Activated B cell treated with CpG ODN at 0.5 μM for 24 hours (primary cell): ENCODE measurements around the gene ARHGEF38. TPM values are rescaled to one million over a fixed set of nuclear protein-coding genes. Genes with fewer than 3 reads are reported as not detected.

Source experiments
- ATAC-seq: fragments of 200-7000 bp; cut with Tn5 transposase; one replicate; pipeline ENCODE4 v1.10.0; 2021; ENCODE audit warnings: low read depth, mild to moderate bottlenecking, moderate library complexity
- CTCF ChIA-PET: fragments of 350-600 bp; sonication (Branson Sonifier 250); formaldehyde crosslinking; loops from one replicate; lab custom pipeline; 2021; ENCODE audit warnings: antibody characterized with exemption; lab: Charles Lee
- POLR2A ChIA-PET: fragments of 350-600 bp; sonication (Branson Sonifier 250); formaldehyde crosslinking; loops from one replicate; lab custom pipeline; 2021; ENCODE audit warnings: antibody characterized with exemption; lab: Charles Lee
- DNase-seq: peaks from one replicate; pipeline ENCODE4 v3.0.0; 2022
- H3K27ac Mint-ChIP-seq: one replicate; pipeline ENCODE4 v1.8.0; 2020; ENCODE audit warnings: mixed read lengths
- H3K27me3 Mint-ChIP-seq: one replicate; pipeline ENCODE4 v1.8.0; 2021; ENCODE audit warnings: mixed read lengths
- H3K36me3 Mint-ChIP-seq: one replicate; pipeline ENCODE4 v1.8.0; 2021; ENCODE audit warnings: low read depth, mixed read lengths
- H3K4me1 Mint-ChIP-seq: one replicate; pipeline ENCODE4 v1.8.0; 2021; ENCODE audit warnings: mixed read lengths
- H3K4me3 Mint-ChIP-seq: one replicate; pipeline ENCODE4 v1.8.0; 2020; ENCODE audit warnings: mild to moderate bottlenecking, mixed read lengths
- H3K9me3 Mint-ChIP-seq: one replicate; pipeline ENCODE4 v1.8.0; 2020; ENCODE audit warnings: mixed read lengths
- intact Hi-C: fragments of 100-400 bp; cut with micrococcal nuclease; formaldehyde crosslinking; loops from one replicate; pipeline ENCODE4 v1.15.1; 2024
- total RNA-seq: library from RNA; stranded (reverse); gene quantifications from 2 replicates; pipeline ENCODE4 v1.2.3, GENCODE V29; 2022
- TF ChIP-seq, protein P1 (sequence below): fragments of 200-600 bp; IDR thresholded peaks from one replicate; pipeline ENCODE4 v1.8.0; 2022; ENCODE audit warnings: antibody characterized with exemption, mild to moderate bottlenecking

The ARHGEF38 gene
- total RNA-seq, 1 donor from 2014 or later = not detected

- CTCF ChIA-PET = interaction anchor here (0.7 kb wide), 1 partner anchor 151 kb away, joined by 3 read pairs; the partner anchor contains the start of gene PPA2
- no peak for DNase-seq
- intact Hi-C loops = no loop called here
- Mint-ChIP-seq H3K4me3 (no peak overlapping the region), H3K27me3 (peaks cover 3% of the 10 kb centered on the region), H3K36me3 (no peaks in the 10 kb centered on the region), H3K9me3 (no peaks in the 10 kb centered on the region), H3K27ac (no peak overlapping the region), H3K4me1 (no peaks in the 10 kb centered on the region)
- ATAC-seq = no peak
- POLR2A ChIA-PET = no interaction called here
- TF ChIP-seq, protein P1, sequence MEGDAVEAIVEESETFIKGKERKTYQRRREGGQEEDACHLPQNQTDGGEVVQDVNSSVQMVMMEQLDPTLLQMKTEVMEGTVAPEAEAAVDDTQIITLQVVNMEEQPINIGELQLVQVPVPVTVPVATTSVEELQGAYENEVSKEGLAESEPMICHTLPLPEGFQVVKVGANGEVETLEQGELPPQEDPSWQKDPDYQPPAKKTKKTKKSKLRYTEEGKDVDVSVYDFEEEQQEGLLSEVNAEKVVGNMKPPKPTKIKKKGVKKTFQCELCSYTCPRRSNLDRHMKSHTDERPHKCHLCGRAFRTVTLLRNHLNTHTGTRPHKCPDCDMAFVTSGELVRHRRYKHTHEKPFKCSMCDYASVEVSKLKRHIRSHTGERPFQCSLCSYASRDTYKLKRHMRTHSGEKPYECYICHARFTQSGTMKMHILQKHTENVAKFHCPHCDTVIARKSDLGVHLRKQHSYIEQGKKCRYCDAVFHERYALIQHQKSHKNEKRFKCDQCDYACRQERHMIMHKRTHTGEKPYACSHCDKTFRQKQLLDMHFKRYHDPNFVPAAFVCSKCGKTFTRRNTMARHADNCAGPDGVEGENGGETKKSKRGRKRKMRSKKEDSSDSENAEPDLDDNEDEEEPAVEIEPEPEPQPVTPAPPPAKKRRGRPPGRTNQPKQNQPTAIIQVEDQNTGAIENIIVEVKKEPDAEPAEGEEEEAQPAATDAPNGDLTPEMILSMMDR = no peak
These were observed 72.8 kb downstream of the ARHGEF38 start for GRCh38 chr4:105625214-105625613.

GRCh38 chr4:105626846-105627245, 74.4 kb downstream of the ARHGEF38 start:
- Mint-ChIP-seq H3K4me3 (no peak overlapping the region), H3K9me3 (no peaks in the 10 kb centered on the region), H3K27me3 (peaks cover 1% of the 10 kb centered on the region), H3K4me1 (no peaks in the 10 kb centered on the region), H3K36me3 (no peaks in the 10 kb centered on the region), H3K27ac (no peak overlapping the region)
- TF ChIP-seq, protein P1 = no peak
- ChIA-PET CTCF (no interaction called here), POLR2A (no interaction called here)
- DNase-seq = no peak
- intact Hi-C loops = no loop called here
- no peak for ATAC-seq

- peaks cover 1% of the 10 kb centered on the region for H3K27me3 Mint-ChIP-seq
- no peak for DNase-seq
- H3K4me1 Mint-ChIP-seq = no peaks in the 10 kb centered on the region
- POLR2A ChIA-PET = no interaction called here
- CTCF ChIA-PET = no interaction called here
- no peak overlapping the region for H3K27ac Mint-ChIP-seq
- H3K9me3 Mint-ChIP-seq = no peaks in the 10 kb centered on the region
- no peak for ATAC-seq
- TF ChIP-seq, protein P1 = no peak
- intact Hi-C loops = no loop called here
- no peak overlapping the region for H3K4me3 Mint-ChIP-seq
- no peaks in the 10 kb centered on the region for H3K36me3 Mint-ChIP-seq
These were observed 75.2 kb downstream of the ARHGEF38 start for GRCh38 chr4:105627620-105628019.

DNA sequence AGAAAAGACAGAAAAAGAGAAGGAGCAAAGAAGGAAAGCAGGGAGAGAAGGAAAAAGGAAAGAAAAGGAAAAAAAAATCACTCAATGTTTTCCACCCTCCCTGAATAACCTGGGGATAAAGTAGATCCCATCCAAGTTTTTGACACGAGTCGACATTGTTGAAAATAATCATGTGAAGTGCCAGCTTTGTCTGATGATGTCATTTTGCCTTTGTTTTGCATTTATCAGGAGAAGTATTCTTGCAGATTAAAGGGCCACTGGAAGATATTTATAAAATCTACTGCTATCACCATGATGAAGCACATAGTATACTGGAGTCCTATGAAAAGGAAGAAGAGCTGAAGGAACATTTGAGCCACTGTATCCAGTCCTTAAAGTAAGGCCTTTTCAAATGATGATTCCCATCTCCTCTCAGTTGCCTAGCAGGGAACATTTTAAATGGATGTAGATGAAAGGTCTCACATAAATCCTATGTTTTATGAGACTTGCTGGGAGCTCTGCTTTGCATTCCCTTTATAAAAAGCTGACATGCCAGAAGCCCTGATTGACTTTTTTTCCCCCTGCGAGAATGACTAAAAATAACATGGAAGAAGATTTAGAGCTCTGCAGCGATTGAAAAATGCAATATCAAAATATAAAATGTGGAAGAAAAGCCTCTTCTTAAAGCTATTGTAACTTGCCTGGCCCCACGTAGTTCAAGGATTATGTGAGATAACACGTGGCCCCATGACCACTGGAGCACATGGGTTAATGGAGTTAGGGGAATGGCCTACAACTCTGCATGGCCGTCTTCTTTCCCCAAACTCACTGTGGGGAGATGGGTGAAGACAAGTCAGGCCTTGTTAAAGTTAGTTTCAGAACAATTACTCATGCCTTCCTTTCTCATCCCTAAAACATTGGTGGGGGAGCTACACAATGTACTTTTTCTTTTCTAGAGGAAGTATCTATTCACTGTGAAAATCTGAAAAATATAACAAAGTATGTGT, 78.5 kb downstream of the ARHGEF38 start:
- CTCF ChIA-PET = no interaction called here
- ATAC-seq (no peak), DNase-seq (no peak)

More for the DNA sequence above, 78.5 kb downstream of the ARHGEF38 start:
- POLR2A ChIA-PET = no interaction called here
- H3K27ac Mint-ChIP-seq = no peak overlapping the region
- H3K9me3 Mint-ChIP-seq = no peaks in the 10 kb centered on the region
- intact Hi-C loops = no loop called here
- H3K4me3 Mint-ChIP-seq = no peak overlapping the region
- H3K27me3 Mint-ChIP-seq = no peaks in the 10 kb centered on the region
- TF ChIP-seq, protein P1 = no peak
- H3K36me3 Mint-ChIP-seq = no peaks in the 10 kb centered on the region
- peaks cover 10% of the 10 kb centered on the region for H3K4me1 Mint-ChIP-seq
